ENCODE results near the gene KLHDC10.
"Not testable (repeated sequence)": the region's sequence is repeated elsewhere in the genome, so short reads cannot be mapped to it uniquely, and the experiment has no call there.

Gene KLHDC10

GRCh38 chr7:130160455-130160854, 90.1 kb downstream of the KLHDC10 start:
- peak; percentile 59 for DNase-seq

- DNase-seq: no peak
These were observed 91.9 kb downstream of the KLHDC10 start for GRCh38 chr7:130162196-130162595.

- no peak for DNase-seq
These were observed 104.1 kb downstream of the KLHDC10 start for GRCh38 chr7:130174237-130174959.

GRCh38 chr7:130178251-130178650, 107.9 kb downstream of the KLHDC10 start:
- no peak for DNase-seq

DNA sequence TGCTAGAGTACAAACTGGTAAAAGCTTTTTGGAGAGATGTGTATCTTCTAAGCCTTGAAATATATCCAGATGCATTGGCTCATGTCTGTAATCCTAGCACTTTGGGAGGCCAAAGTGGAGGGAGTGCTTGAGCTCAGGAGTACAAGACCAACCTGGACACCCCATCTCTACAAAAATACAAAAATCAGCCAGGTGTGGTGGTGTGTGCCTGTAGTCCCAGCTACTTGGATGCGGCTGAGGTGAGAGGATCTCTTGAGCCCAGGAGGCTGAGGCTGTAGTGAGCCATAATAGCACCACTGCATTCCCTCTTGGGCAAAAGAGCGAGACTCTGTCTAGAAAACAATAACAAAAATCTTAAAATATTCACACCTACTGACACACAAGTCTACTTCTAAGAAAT, 109.3 kb downstream of the KLHDC10 start:
- DNase-seq: no peak

DNA sequence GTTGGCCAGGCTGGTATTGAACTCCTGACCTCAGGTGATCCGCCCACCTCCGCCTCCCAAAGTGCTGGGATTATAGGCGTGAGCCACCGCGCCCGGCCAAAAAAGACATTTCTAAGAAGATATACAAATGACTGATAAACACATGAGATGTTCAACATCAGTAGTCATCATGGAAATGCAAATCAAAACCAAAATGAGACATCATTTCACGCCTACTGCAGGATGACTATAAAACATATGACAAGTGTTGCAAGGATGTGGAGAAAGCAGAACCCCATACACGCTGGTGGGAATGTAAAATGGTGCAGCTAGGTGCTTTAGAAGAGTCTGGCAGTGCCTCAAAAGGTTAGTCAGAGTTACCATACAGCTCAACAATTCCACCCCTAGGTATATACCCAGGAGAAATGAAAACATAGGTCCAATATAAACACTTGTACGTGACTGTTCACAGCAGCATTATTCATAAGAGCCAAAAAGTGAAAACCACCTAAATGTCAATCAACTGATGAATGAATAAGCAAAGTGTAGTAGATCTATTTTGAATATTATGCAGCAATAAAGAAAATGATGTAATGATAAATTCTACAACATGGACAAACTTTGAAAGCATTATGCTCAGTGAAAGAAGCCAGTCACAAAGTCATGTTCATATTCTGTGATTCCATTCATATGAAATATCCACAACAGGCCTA, 110.4 kb downstream of the KLHDC10 start:
- DNase-seq: no peak

DNA sequence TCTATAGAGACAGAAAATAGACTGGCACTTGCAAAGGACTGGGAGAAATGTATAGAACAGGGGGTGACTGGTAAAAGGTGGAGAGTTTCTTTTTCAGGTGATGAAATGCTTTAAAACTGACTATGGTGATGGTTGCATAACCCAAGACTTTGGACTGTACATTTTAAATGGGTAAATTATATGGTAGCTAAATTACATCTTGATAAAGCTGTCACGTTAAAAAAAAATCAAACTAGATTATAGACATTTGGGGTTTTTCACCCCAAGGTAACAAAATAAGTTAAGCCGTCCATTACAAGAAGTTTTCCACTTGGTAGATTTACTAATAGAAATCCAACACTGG, 110.9 kb downstream of the KLHDC10 start:
- no peak for DNase-seq

DNA sequence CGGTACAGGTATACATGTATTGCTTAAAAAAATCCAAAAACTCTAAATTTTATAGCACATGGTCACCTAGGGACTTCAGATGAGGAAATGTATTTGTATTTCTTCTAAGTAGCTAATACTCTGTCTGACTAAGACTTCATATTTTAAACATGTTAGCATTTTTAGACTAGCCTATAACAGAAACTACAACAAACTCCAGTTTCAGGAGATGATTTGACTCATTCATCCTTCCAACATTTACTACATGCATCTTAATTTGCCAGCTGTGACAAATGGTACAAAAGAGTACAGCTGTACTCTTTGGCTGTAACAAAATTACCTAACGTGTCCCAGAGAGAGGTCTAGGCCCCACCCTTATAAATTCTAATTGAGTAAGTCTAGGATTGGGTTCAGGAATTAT, 112.7 kb downstream of the KLHDC10 start:
- no peak for DNase-seq

DNA sequence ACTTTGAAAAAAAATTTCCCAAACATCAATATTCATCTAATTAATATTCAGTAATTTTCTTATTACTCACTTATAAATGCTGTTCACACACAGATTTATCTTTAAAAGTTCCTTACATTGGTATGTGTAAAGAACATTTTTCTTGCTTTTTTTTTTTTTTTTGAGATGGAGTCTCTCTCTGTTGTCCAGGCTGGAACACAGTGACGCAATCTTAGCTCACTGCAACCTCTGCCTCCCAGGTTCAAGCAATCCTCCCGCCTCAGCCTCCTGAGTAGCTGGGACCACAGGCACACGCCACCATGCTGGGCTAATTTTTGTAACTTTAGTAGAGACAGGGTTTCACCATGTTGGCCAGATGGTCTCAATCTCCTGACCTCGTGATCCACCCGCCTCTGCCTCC, 114.0 kb downstream of the KLHDC10 start:
- not testable (repeated sequence) for DNase-seq

Data from femur (tissue), 1 donor.